Testis (tissue), 3 donors: ENCODE results near the gene CD44. TPM values are rescaled to one million over a fixed set of nuclear protein-coding genes. Genes with fewer than 3 reads are reported as not detected.

Experiments used
- DNase-seq: peaks from one replicate; pipeline ENCODE4 v3.0.0-alpha.2; 2019
- H3K27ac ChIP-seq, 2 donors: fragments of 200-600 bp; sonication (generic); one replicate each; pipeline ENCODE4 v1.5.1; 2019
- H3K27me3 ChIP-seq: fragments of 200-600 bp; sonication (generic); one replicate; pipeline ENCODE4 v1.5.1; 2019
- H3K36me3 ChIP-seq: fragments of 200-600 bp; sonication (generic); one replicate; pipeline ENCODE4 v1.5.1; 2017; ENCODE audit warnings: low read depth; ENCODE audit errors: missing control alignments
- H3K4me1 ChIP-seq: fragments of 200-600 bp; sonication (generic); one replicate; pipeline ENCODE4 v1.5.1; 2019
- H3K4me3 ChIP-seq, 2 donors: fragments of 200-600 bp; sonication (generic); one replicate each; pipeline ENCODE4 v1.5.1; 2017 to 2019
- H3K9me3 ChIP-seq: fragments of 200-600 bp; sonication (generic); one replicate; pipeline ENCODE4 v1.5.1; 2017
- CTCF ChIP-seq, 3 experiments: fragments of 450-650 bp in 2 of 3; fragments of 200-600 bp in 1 of 3; sonication (generic) in 1 of 3; IDR thresholded peaks; one replicate each; pipeline ENCODE4 v1.5.1; 2016 to 2019; ENCODE audit warnings: antibody characterized with exemption in 3 of 3, mild to moderate bottlenecking in 2 of 3, moderate library complexity in 1 of 3
- POLR2A ChIP-seq: fragments of 450-650 bp; IDR thresholded peaks from one replicate; pipeline ENCODE4 v1.6.1; 2017; ENCODE audit warnings: antibody characterized with exemption, mild to moderate bottlenecking, moderate library complexity
- WGBS, 2 donors: methylation state at CpG; one replicate each; pipeline ENCODE4 v1.1.5; 2018; 5-methylcytosine and 5-hydroxymethylcytosine counted together
- intact Hi-C: fragments of 100-400 bp; cut with DNase I; formaldehyde crosslinking; loops from one replicate; pipeline ENCODE4 v1.15.1; 2023; ENCODE audit warnings: low total_unique reads
- polyA plus RNA-seq: library from polyadenylated mRNA; stranded (reverse); fragments of 350-450 nt; fragmentation: Illumina TruSeq; extraction: RNeasy Lipid Tissue Mini Kit (QIAGEN cat#74804); gene quantifications from one replicate; pipeline ENCODE4 v1.2.3, GENCODE V29; 2014; ENCODE audit warnings: low read depth, low replicate concordance; ENCODE audit not compliant: insufficient read depth
- total RNA-seq, 2 donors: library from RNA; depleted of rRNA; stranded (reverse); fragments of >200 nt; gene quantifications; one replicate each; pipeline ENCODE4 v1.2.3, GENCODE V29; 2016

The CD44 gene
- total and polyA plus RNA-seq, 3 donors from 2014 or later, result 4.0 to 44.5 (median 13.4) TPM

GRCh38 chr11:35114906-35115687 lies 23.9 kb upstream of the CD44 start:
- TF ChIP-seq POLR2A (no peak), CTCF (IDR thresholded peaks at IDR 0.05) (no peak)
- intact Hi-C loops, result no loop called here

GRCh38 chr11:35115688-35116030 lies 23.3 kb upstream of the CD44 start:
- Histone ChIP-seq H3K4me3 (no peak overlapping the region), H3K4me1 (no peaks in the 10 kb centered on the region), H3K27ac (no peak overlapping the region), H3K9me3 (no peaks in the 10 kb centered on the region), H3K27me3 (no peaks in the 10 kb centered on the region), H3K36me3 (no peaks in the 10 kb centered on the region)
- no peak for DNase-seq
- TF ChIP-seq CTCF (IDR thresholded peaks at IDR 0.05) (no peak), POLR2A (no peak)
- 87 to 91% methylated on average over 4 of the region's 4 CpGs for WGBS, 2 donors
- intact Hi-C loops, result no loop called here

More at GRCh38 chr11:35114906-35115687, 23.9 kb upstream of the CD44 start:
- no peak for DNase-seq
- H3K4me3 ChIP-seq, result no peak overlapping the region
- no peaks in the 10 kb centered on the region for H3K4me1 ChIP-seq
- H3K36me3 ChIP-seq, result no peaks in the 10 kb centered on the region
- WGBS, 2 donors, result 77 to 90% methylated on average over 8 to 9 of the region's 9 CpGs
- H3K9me3 ChIP-seq, result no peaks in the 10 kb centered on the region
- H3K27me3 ChIP-seq, result no peaks in the 10 kb centered on the region
- no peak overlapping the region for H3K27ac ChIP-seq

- DNase-seq, result no peak
- H3K9me3 ChIP-seq, result no peaks in the 10 kb centered on the region
- H3K4me1 ChIP-seq, result no peaks in the 10 kb centered on the region
- intact Hi-C loops, result no loop called here
- no peak overlapping the region for H3K4me3 ChIP-seq
- no peaks in the 10 kb centered on the region for H3K27me3 ChIP-seq
- no peak overlapping the region for H3K27ac ChIP-seq
- H3K36me3 ChIP-seq, result no peaks in the 10 kb centered on the region
- TF ChIP-seq CTCF (IDR thresholded peaks at IDR 0.05) (no peak), POLR2A (no peak)
- 78 to 89% methylated on average over 3 to 5 of the region's 5 CpGs for WGBS, 2 donors
These were observed 22.7 kb upstream of the CD44 start for GRCh38 chr11:35116245-35116644.

- no peaks in the 10 kb centered on the region for H3K27me3 ChIP-seq
- no peaks in the 10 kb centered on the region for H3K36me3 ChIP-seq
- H3K27ac ChIP-seq, result no peak overlapping the region
- intact Hi-C loops, result no loop called here
- no peak overlapping the region for H3K4me3 ChIP-seq
- DNase-seq, result no peak
- no peaks in the 10 kb centered on the region for H3K9me3 ChIP-seq
- 50 to 51% methylated on average over 4 of the region's 4 CpGs for WGBS, 2 donors
- no peak for TF ChIP-seq POLR2A
- no peak for TF ChIP-seq CTCF (IDR thresholded peaks at IDR 0.05)
- no peaks in the 10 kb centered on the region for H3K4me1 ChIP-seq
These were observed 22.0 kb upstream of the CD44 start for GRCh38 chr11:35116762-35117640.
